K562 treated with DMSO at 1 percent for 24 hours (cell line): Measurements from ENCODE around the gene TBL1Y. TPM values are rescaled to one million over a fixed set of nuclear protein-coding genes. Genes with fewer than 3 reads are reported as not detected.

Source experiments
- total RNA-seq: library from RNA; unstranded; fragments of 300-600 nt; gene quantifications from 2 replicates; pipeline ENCODE4 v1.2.3, GENCODE V29; 2022; ENCODE audit warnings: low read depth; ENCODE audit not compliant: insufficient read depth

Gene TBL1Y
- not detected in 2 replicates for total RNA-seq

DNA sequence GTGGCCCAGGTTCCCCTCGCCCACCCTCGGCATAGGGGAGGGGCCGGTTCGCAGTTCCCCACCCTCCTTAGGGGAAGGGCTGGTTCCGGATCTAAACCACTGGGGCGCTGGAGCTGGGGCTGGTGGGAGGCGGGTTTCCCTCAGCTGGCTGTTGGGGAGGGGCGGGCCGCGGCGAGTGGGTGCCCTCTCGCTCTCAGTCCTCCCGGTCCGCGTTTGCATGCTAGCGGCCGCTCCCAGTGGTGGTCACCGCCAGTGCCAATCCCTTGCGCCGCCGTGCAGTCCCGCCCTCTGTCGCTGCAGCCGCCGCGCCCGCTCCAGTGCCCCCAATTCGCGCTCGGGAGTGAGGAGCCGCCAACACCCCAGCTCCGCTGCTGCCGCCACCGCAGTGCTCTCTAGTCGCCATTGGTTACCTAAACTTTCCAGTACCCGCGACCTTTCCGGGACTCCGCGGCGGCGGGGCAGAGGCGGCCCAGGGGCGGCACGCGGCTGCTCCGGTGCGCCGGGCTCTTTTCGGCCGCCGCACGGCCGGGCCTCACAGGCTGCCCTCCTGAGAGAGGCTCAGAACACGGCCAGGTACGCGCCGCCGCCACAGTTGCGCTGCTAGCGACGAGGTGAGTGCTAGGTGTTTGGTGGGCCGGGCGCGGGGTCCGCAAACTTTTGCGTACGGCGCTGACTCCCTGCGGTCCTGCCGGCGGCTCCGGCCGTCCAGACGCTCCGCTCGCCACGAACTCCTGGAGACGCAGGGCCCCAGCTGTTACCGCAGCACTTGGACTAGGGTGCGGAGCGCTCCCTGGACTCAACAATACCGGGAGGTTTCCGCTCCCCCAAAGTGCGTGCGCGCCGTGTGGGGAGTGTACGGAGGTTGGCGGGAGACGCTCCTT is at the start of gene TBL1Y:
TBL1Y (plus strand) TSS at position 326 of the 881 bp plus-strand sequence. CDS start 114,388 bp downstream, outside the sequence.

DNA sequence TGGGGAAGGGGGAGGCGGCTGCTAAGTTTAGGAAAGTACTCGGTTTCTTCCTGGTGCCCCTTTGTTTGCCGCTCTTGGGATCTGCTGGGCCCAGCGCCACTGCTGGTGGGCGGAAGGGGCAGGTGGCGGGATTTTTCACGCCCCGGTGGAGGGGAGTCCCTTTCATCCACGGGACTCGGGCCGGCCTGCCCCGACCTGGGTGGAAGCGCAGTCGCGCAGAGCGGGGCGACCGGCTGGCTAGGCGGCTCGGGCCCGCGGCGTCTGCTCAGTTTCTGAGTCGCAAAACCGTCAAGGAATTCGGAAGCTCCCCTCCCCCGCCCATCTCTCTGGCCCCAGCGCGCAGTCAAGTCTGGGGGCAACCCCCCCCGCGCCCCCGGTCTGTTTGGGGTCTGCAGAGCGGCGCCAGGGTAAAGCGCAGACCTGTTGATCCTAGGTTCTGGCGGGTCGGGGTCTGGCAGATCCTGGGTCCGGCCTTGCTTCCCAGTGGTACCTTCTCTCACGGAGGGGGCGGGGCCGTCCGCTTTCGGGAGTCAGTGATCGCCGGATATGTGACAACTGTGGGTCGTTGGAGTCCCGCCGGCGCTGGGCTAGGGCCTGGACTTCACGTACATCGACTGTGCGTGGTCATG is 870 bp downstream of the TBL1Y start, which contains the start of gene AMELY:
AMELY (minus strand) TSS at position 500 of the 629 bp plus-strand sequence. CDS start 39,144 bp downstream, outside the sequence.

Other genes with a start within 250 kb of the TBL1Y start
- not detected in 2 replicates for gene AMELY, start 1.1 kb downstream of the TBL1Y start, total RNA-seq